ENCODE data around the gene LRRC4.

The LRRC4 gene, protein sequence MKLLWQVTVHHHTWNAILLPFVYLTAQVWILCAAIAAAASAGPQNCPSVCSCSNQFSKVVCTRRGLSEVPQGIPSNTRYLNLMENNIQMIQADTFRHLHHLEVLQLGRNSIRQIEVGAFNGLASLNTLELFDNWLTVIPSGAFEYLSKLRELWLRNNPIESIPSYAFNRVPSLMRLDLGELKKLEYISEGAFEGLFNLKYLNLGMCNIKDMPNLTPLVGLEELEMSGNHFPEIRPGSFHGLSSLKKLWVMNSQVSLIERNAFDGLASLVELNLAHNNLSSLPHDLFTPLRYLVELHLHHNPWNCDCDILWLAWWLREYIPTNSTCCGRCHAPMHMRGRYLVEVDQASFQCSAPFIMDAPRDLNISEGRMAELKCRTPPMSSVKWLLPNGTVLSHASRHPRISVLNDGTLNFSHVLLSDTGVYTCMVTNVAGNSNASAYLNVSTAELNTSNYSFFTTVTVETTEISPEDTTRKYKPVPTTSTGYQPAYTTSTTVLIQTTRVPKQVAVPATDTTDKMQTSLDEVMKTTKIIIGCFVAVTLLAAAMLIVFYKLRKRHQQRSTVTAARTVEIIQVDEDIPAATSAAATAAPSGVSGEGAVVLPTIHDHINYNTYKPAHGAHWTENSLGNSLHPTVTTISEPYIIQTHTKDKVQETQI

DNA sequence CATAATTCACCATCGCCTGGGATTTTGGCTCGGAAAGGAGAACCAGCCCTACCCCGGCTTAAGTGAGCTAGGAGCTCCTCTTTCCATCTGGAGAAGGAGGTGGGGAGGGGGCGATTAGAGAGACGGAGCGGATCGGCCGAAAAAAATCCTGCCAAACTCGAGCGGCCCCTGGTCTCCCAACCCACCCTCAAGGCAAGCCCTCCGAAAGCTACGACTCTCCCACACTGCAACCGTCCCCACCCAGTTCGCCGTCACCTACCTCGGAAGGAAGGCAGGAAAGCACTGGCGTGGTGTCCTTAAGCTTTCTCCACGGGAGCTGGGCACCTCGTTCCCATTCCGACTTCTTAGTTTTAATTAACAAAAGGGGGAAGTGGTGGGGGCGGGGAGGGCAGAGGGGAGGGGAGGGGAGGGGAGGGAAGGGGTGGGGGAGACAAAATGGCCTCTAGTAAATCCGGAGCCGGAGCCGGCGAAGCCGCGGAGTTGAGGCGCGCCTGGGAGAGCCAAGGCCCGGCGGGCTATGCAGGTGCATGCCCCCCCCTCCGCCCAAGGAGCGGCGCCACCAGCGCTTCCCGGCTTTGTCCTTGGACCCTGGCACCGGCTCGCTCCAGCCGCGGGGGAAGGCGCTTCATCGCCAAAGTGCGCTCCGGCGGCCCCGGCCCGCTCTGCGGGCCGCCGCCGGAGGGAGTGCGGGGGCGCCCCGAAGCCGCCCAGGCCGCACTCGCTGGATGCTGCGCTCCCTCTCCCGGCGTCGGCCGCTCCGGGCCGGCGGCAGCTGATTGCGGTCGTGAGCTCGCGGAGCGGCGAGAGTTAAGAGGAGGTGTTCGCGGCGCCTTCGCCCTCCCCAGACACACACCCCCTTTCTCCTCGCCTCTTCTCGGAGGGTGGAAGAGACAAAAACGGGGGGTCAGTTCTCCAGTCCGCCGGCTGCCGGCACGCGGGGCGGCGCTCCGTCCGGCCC lies at the start of gene LRRC4:
Gene LRRC4, minus strand, starts transcription at position 784 of the 958 bp plus-strand sequence. CDS start 797 bp downstream, outside the sequence.
- no peak for DNase-seq (ENCODE audit: low read depth)

DNA sequence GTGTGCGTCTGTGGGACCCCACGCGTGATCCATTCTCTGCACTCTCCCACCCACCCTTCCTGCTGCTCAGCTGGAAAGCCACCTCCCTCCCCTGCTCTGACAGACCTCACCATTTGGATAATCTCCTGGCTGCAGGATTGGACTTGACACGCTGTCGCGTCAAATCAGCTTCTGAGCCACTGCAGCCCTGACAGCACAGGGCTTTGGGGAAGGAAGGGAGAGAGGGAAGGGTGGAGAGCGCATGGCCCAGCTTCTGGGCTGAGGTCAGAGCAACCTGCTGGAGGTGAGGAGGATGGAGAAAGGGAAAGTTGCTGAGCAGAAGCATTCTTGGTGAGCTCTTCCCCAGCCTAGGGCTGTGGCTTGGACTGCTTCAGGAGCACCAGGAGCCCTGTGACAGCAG lies 48.9 kb upstream of the LRRC4 start:
- no peak for DNase-seq (ENCODE audit: low read depth)

DNA sequence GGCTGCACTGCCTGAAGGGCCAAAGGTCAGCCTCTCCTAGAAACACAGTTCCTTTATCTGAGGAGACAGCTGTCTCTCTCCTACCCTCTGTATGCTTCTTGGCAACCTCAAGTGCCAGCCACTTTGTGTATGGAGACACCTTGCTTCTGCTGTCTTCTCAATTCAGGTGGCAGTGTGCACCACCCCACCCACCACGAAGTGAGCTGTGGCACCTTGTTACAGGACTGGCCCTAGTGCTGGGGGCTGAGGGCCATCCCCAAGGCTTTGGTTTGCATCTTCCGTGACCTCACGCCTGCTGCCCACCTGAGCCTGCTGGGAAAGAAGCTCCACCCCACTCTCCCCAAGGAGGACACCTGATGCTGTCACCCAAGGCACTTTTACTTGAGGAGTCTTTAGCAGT lies 47.1 kb upstream of the LRRC4 start:
- DNase-seq (ENCODE audit: low read depth) = no peak

DNA sequence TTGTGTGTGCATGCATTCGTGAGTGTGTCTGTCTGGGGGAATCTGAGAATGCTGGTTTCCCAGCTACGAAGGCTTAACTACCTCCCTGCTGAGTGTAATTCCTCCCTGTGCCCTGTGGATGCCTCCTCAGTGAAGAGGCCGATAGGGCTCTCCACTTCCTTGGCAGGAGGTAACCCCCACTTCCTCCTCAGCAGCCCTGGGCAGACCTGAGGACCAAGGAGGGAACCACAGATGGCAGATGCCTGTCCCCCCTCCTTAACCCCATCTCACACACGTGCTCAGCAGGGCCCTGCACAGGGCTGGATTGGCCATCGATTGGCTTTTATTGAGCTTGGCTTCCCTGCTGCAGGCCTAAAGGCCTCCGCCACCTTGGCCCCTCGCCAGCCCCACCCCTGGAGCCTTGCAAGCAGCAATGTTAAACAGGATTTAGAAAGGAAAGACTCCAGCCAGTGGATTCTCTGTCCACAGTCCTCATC lies 45.6 kb upstream of the LRRC4 start:
- no peak for DNase-seq (ENCODE audit: low read depth)

DNA sequence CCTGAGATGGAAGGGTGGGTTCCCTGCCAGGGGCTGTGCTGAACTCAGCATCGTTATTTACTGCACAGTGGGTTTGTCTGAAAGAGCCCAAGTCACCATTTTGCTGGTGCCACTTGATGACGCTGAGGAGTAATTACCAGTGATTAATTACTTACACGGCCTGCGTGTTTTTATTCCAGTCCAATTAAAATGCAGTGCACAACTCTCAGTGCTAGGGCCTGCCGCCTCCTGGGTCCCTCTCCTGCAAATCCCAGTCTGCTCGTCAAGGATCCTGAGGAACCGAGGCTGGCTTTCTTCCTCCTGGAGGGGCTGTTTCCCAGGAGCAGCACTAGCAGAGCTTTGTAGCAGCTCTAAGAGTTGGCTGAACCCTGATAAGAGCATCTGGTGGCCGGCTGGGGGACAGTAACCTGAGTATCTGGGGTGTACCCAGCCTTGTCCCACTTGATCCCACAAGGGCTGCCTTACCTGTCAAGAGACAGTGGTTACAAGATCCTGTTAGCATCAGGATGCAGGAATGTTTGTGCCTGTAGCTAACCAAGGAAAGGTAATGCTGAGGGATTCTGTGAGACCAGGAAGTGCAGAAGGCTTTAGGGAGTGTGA lies 45.1 kb upstream of the LRRC4 start:
- no peak for DNase-seq (ENCODE audit: low read depth)

DNA sequence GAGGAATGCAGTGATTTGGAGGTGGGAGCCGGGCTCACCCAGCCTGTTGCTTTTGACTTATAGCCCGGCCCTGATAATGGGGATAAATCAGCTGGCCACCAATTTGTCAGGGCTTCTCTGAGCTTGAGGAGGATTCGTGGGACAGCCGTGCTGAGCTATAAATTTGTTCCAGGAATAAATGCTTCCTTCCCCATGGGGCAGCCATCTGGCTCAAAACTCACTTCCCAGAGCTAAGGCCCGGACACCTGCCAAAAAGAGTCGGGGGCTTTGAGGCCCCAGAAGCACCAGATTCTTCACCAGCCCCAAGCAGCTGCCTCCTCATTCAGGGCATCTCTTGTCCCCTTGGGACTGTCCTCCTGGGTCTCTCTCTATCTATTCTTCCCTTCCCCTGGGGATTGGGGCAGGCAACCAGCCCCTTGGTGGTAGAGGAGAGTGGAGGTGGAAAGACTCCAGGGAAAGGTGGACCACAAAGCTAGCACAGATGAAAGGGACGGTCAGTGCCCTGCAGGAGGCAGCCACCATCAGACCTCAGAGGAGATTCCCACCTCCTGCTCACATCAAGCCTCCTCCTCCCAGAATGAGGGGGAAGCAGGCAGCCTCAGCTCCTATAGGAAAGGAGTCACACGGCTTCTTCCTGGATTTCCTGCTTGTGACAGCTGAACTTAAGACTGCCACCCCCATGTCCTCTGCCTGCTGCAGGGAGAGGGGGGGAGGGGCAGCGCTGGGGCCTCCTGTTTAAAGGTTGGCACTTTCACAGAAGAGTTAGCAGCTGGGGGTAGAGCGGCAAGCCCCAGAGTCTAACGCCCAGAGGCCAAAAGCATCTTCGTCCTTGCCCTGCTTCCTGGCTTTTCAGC lies 44.2 kb upstream of the LRRC4 start:
- no peak for DNase-seq (ENCODE audit: low read depth)

DNA sequence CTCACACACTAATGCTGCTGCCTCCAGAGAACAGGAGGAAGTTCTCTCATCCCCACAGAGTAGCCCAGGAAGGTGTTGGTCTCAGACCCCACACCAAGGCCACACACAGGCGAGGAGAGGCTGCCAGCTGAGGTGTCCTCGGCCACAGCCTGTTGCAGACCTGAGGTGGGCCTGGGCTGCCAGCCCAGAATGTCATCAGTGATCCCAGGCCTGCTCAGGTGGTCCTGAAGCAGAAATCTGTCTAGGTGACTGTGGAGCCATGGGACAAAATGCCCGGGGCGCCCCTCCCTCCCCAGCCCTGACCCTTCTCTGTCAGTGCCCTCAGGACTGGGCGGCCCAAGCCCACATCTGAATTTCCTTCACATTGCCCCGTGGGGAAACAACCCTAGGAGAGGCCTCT lies 43.5 kb upstream of the LRRC4 start:
- no peak for DNase-seq (ENCODE audit: low read depth)

DNA sequence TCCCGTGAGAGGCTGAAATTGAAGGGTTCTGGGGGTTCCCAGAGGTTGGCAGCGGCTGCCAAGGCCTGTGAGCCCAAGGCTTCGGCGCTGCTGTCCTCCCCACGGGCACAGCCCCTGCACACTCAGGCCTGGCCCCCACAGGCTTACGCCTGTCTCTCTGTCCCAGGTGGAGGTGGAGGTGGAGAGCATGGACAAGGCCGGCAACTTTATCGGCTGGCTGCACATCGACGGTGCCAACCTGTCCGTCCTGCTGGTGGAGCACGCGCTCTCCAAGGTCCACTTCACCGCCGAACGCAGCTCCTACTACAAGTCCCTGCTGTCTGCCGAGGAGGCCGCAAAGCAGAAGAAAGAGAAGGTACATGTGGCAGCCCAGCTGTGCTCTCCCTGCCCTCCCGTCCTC lies 43.1 kb upstream of the LRRC4 start:
- DNase-seq (ENCODE audit: low read depth) = no peak

DNA sequence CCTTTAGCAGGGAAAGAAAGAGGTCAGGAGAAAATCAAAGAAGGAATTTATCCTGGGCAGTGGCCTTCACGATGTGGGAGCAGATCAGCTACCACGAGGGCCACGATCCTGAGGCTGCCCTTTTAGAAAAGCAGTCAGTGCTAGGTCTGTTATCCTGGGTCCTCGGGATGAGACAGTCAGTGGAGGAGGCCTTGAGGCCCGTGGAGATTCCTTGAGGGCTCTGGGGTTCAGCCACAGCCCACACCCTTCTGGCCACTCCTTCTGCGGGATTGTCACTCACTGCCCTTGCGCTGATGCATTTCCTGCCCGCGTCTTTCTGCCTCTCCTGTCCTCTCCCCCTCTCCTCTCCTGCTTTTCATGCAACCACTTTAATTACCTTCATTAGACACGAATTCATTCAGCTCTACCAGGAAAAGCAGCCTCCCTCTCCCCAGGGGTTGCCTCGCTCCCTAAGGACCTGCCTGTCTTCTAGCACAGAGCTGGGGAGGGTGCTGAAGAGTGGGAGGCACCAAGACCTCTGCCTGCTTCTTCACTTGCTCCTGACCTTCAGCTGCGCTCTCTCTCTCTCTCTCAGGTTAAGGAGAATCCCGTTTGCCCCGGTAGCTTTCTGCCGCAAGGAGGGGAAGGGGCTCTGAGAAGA lies 42.6 kb upstream of the LRRC4 start:
- no peak for DNase-seq (ENCODE audit: low read depth)

DNA sequence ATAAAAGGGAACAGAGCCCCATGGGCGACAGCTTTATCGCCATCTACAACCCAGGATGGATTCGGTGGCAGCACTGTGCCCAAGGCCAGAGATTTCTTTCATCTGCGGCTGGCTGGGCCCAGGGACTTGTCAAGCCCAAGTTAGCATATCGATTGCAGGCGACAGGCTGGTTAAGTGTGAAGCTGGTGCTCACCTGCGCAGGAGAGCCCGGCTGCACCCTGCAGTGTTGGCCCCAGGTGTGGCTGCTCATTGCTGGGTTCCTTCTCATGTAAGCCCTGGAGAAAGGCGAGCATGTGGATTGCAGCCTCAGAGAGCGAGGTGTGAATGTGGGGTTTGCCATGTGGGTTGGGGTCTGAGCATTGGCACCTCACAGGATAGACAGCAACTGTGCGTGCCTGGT lies 40.6 kb upstream of the LRRC4 start:
- no peak for DNase-seq (ENCODE audit: low read depth)

DNA sequence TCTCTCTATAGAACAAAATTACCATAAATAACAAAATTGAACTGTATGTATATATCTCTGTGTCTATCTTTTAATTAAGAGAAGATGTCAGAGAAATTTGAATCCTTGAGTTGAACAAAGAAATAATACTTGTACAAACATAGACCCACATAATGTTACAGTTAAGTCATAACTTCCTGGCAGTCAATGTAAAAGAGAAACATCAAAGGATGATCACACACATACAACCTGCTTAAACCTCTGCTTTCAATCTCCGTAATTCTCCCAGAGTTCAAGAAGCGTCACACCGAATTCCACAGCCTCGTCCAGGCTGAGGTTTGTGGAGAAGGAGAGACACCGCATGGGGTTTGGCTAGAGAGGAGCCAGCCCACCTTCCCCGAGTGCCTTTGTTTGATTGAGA lies 40.1 kb upstream of the LRRC4 start:
- no peak for DNase-seq (ENCODE audit: low read depth)

DNA sequence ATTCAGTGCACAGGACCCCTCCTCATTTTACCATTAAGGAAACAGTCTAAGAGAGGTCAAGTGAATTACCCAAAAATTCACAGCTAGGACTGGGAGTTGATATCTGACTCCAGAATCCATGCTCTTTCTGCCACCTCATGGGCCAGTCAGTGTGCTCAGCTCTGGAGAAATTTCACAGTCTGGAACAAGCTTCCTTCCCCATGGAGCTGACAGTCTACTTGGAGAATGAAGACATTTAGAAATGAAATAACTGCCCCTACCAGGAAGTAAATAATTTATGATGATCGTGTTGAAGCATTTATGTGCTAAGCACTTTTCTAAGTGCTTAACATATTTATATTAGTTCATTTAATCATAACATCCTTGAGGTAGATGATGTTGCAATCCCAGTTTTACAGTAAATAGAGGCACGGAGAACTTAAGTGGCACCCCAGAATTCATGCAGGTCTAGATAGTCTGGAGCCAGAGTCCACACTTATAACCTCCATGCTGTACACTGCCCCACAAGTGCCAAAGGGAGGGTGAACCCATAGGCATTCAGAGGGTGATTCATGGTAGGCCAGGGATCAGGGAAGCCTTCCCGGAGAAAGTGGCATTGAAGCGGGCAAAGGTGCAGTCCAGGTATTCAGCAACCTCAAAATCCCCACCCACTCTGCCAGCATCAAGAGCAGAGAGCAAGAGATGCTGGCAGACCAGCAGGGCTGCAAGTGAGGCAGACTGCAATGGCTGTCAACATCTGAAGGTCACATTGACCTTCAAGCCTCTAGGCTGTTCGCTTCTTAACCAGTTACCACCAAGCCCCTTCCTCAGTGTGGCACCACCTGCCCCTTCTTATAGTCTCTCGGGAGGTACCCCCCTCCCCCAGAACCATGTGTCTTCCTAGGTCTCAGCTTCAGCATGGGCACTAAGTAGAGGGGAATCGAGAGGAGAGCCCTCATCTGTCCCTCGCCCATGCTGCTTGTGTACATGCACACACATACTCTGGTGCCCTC lies 38.4 kb upstream of the LRRC4 start:
- DNase-seq (ENCODE audit: low read depth) = no peak

DNA sequence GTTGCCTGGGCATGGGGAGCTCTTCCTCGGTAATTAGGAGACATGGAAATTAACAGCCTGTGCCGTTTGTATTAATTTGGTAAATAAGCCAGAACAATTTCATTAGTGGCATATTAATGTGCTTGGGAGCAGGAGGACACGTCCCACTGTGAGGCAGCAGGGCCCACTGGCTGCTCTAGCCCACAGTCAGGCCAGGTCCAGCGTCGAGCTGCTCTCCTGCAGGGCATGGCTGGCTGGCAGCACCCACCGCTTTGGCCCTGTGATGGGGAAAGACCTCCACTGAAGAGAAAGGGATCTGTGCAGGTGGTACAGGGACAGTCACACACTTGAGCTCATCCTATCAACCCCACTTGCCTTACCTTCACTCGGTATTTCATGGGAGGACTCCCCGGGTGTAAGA lies 37.5 kb upstream of the LRRC4 start:
- DNase-seq (ENCODE audit: low read depth) = no peak

DNA sequence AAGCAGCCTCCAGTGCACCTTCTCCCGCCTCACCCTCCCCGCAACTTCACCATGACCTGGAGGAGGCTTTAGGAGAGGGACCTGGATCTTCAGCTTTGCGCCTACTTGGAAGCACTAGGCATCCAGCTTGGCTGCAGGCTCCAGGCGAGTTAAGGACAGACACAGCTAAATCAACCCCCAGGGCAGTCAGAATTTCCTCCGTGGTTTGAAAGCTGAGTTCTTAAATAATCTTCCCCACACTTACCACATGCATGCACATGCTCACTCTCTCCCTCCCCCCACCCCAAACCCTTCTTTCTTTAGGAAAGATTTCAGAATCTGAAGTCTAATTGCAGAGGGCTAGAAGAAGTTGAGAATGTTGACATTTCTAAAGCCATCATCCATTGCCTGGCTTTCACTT lies 36.7 kb upstream of the LRRC4 start:
- no peak for DNase-seq (ENCODE audit: low read depth)

DNA sequence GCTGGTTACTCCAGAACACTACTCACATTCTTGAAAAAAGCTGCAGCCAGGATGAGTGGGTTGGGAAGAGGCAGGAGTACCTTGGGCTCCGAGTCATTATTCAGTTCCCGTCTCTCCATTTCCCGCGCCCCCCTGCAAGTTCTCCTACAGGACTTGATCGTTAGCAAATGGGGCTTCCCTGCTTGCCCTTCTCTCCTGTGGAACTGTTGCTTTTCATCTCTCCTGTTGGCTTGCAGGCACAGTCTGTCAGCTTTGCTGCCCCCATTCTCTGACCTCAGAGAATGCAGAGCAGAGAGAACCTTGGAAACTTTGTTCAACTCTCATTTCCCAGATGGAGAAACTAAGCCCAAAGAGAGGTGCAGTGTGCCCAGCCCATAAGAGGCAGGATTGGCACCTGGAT lies 35.6 kb upstream of the LRRC4 start:
- DNase-seq (ENCODE audit: low read depth) = no peak

DNA sequence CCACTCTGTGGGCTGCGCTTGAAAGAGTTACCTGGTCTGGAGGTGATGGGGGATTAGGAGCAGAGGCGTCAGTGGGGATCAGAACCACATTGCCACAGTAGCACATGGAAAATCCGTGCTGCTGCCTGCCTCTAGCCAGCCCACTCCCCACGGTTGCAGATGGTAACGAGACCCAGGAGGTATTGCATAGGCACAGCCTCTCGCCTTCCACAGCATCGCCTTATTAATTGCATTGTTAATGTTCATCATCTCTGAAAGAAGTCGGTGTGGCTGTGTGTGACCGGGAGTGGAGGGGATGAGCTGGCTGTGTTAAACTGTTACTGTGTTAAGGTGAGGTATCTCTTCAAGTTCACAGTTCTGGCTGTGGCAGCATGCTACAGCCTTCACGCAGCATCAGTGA lies 35.2 kb upstream of the LRRC4 start:
- DNase-seq (ENCODE audit: low read depth) = no peak

DNA sequence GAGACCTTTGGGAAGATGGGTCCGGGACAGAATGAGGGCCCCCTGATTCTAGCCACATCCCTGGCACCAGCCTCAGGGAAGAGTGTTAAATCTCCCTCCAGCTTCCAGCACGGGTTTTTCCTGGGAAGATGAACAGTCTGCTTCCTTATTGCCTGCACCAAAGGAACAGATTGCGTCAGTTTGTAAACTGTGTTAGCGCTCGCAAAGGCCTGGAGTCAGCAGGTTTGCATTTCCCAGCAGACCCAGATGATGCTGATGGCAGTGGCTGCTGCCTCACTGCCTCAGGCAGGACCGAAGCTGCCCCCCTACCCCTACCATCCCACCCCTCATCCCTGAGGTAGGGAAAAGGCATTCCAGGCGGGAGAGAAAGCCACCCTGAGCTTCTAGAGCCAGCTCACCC lies 34.6 kb upstream of the LRRC4 start:
- DNase-seq (ENCODE audit: low read depth) = no peak

DNA sequence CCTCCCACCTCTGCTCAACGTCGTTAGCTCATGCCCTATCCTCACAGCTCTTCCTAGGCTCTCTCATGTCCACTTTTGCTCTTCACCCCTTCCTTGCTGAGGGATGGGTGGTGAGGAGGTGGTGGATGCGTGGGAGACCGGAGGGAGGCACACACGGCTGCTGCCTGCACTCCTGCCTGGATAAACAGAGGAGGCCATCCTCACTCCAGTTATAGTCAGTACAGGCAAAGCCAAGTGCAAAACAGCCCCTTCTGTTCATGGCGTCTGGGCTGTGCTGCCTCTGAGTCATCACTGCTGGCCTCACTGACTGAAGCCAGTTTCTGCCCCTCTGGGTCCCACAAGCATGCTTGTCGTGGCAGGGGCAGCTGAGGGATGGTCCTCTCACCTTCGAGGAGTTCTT lies 31.9 kb upstream of the LRRC4 start:
- DNase-seq (ENCODE audit: low read depth) = no peak

DNA sequence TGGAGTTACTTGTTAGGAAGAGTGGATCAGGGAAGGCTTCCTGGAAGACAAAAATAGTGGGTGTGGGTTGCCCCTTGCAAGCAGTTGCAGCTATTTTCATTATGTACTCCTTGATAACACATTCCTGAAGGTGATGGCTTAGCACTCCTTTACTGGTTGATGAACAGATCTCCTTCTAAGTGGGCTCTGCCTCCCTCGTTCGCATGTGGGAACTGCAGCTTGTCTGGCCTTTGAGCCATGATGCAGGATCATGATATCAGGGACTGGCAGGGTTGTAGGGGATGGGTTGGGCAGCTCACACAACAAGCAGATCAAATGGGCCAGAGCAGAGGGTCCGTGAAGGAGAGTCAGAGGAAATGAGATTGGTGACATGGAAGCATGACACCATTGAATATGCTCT lies 28.8 kb upstream of the LRRC4 start:
- DNase-seq (ENCODE audit: low read depth) = no peak

All from stimulated activated CD8-positive, alpha-beta memory T cell treated with anti-CD3 and anti-CD28 coated beads, Interleukin-15, amount 100 ng/mL, for 1 hour (primary cell).